ENCODE measurements around the gene CNTF.

DNA sequence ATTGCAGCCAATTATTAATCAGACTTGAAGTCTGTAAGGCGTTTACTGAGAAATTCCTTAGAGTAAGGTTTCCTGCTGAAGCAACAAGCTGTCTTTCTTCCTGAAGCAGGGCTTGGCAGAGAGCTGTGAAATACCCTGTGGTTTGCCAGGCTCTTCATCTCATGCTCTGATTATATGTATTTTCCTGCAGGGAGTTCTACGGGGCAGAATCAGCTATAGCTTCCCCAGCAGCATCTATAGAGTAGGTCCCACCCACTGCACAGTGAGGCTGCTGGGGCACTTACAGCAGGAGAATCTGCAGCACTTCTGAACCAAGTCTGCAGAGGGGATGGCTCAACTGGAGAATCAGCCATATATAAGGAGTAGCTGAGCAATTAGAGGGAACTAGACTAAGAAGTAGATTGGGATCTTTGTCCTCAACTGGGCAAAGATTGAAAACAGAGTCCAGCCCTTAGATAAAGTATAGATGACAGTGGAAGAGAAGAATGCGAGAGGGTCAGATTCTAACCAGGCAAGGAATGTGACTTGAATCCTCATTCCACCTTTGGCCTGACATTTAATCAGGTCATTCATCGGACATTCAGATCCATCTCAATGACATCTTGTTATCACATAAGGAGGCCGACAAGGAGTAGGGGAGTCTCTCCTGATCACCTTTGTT is 37.6 kb downstream of the CNTF start:
- TF ChIP-seq ZNF274 (IDR thresholded peaks at IDR 0.05; ENCODE audit: low read depth, low read length), result no peak
- no peak for TF ChIP-seq YY1 (IDR thresholded peaks at IDR 0.05; ENCODE audit: insufficient read depth, insufficient read length)
- no peak for TF ChIP-seq SUZ12 (IDR thresholded peaks at IDR 0.05; ENCODE audit: extremely low read depth, insufficient read depth, insufficient read length)

All from NT2/D1 (cell line).